Smooth muscle cell (in vitro differentiated cells): ENCODE results near the gene GPR143. TPM values are rescaled to one million over a fixed set of nuclear protein-coding genes. Genes with fewer than 3 reads are reported as not detected.
"Not testable (repeated sequence)": the region's sequence is repeated elsewhere in the genome, so short reads cannot be mapped to it uniquely, and the experiment has no call there.

ENCODE experiments used
- DNase-seq: peaks from one replicate; lab custom pipeline; 2025; ENCODE audit not compliant: unreplicated experiment; lab: John Stamatoyannopoulos, UW
- H2AFZ ChIP-seq: fragments of 200-600 bp; sonication (generic); 2 replicates; pipeline ENCODE4 v1.6.0; 2016; ENCODE audit warnings: antibody characterized with exemption, low read depth, mild to moderate bottlenecking
- H3F3A ChIP-seq: fragments of 200-600 bp; sonication (generic); 2 replicates; pipeline ENCODE4 v1.6.0; 2017; ENCODE audit warnings: antibody characterized with exemption, low read depth
- H3K27ac ChIP-seq: fragments of 200-600 bp; sonication (generic); 2 replicates; pipeline ENCODE4 v1.5.1; 2016; ENCODE audit warnings: low read depth, mild to moderate bottlenecking
- H3K27me3 ChIP-seq: fragments of 200-600 bp; sonication (generic); 2 replicates; pipeline ENCODE4 v1.6.1; 2016; ENCODE audit warnings: low read depth, mild to moderate bottlenecking
- H3K36me3 ChIP-seq: fragments of 200-600 bp; sonication (generic); 2 replicates; pipeline ENCODE4 v1.5.1; 2016; ENCODE audit warnings: low read depth
- H3K4me1 ChIP-seq: fragments of 200-600 bp; sonication (generic); 2 replicates; pipeline ENCODE4 v1.5.1; 2016; ENCODE audit warnings: low read depth
- H3K4me2 ChIP-seq: fragments of 200-600 bp; sonication (generic); 2 replicates; pipeline ENCODE4 v1.6.0; 2016; ENCODE audit warnings: mild to moderate bottlenecking
- H3K4me3 ChIP-seq: fragments of 200-600 bp; sonication (generic); 2 replicates; pipeline ENCODE4 v1.5.1; 2016; ENCODE audit warnings: mild to moderate bottlenecking
- H3K79me2 ChIP-seq: fragments of 200-600 bp; sonication (generic); 2 replicates; pipeline ENCODE4 v1.6.0; 2016; ENCODE audit warnings: low read depth, mild to moderate bottlenecking
- H3K9ac ChIP-seq: fragments of 200-600 bp; sonication (generic); 2 replicates; pipeline ENCODE4 v1.6.0; 2016; ENCODE audit warnings: low read depth
- H3K9me3 ChIP-seq: fragments of 200-600 bp; sonication (generic); replicated peaks from 2 replicates; pipeline ENCODE4 v1.5.1; 2016; ENCODE audit warnings: low read depth
- H4K20me1 ChIP-seq: fragments of 200-600 bp; sonication (generic); 2 replicates; pipeline ENCODE4 v1.6.0; 2016; ENCODE audit warnings: low read depth
- WGBS: methylation state at CpG from one replicate; pipeline ENCODE4 v1.1.7; 2016; ENCODE audit warnings: low lambda C conversion rate; 5-methylcytosine and 5-hydroxymethylcytosine counted together
- polyA plus RNA-seq: library from polyadenylated mRNA; unstranded; fragments of >200 nt; fragmentation: Nextera tagmentation; extraction: Ambion mirVana; gene quantifications from 2 replicates; pipeline ENCODE4 v1.2.1, GENCODE V29; 2016
- total RNA-seq: library from RNA; depleted of rRNA; stranded (reverse); fragments of >200 nt; gene quantifications from 2 replicates; pipeline ENCODE4 v1.2.3, GENCODE V29; 2014
- TF ChIP-seq, protein P1 (sequence below): fragments of 200-600 bp; sonication (generic); IDR thresholded peaks from 2 replicates; pipeline ENCODE4 v1.5.1; 2017; ENCODE audit warnings: borderline replicate concordance, mild to moderate bottlenecking, antibody characterized with exemption; ENCODE audit not compliant: insufficient read depth, poor library complexity, severe bottlenecking

Gene GPR143
- total and polyA plus RNA-seq, 2 experiments from 2014 or later = 0.72 to 1.4 TPM

DNA sequence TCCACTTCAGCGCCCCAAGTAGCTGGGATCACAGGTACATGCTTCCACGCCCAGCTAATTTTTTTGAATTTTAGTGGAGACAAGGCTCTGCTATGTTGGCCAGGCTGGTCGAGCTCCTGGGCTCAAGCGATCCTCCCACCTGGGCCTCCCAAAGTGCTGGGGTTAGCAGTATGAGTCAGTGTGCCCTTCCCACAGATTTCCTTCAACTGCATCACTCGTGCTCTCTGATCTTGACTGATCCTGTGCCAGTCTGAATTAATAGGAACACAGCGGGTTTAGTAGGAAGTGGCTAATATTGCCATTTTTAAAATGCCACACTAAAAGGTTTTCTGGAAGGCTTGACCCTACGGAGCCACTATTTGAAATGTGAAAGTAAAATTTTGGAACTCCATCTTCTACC lies 16.3 kb upstream of the GPR143 start:
- Histone ChIP-seq H3K36me3 (no peaks in the 10 kb centered on the region), H3K27me3 (no peaks in the 10 kb centered on the region), H3K79me2 (no peaks in the 10 kb centered on the region), H3K9me3 (no peaks in the 10 kb centered on the region), H3K4me3 (no peak overlapping the region), H3K4me2 (no peak overlapping the region), H3K4me1 (no peaks in the 10 kb centered on the region), H3F3A (no peaks in the 10 kb centered on the region), H4K20me1 (no peaks in the 10 kb centered on the region), H3K9ac (no peak overlapping the region), H3K27ac (no peak overlapping the region), H2AFZ (no peak overlapping the region)
- WGBS = 70% methylated on average over 7 of the region's 7 CpGs
- DNase-seq = no peak
- TF ChIP-seq, protein P1, sequence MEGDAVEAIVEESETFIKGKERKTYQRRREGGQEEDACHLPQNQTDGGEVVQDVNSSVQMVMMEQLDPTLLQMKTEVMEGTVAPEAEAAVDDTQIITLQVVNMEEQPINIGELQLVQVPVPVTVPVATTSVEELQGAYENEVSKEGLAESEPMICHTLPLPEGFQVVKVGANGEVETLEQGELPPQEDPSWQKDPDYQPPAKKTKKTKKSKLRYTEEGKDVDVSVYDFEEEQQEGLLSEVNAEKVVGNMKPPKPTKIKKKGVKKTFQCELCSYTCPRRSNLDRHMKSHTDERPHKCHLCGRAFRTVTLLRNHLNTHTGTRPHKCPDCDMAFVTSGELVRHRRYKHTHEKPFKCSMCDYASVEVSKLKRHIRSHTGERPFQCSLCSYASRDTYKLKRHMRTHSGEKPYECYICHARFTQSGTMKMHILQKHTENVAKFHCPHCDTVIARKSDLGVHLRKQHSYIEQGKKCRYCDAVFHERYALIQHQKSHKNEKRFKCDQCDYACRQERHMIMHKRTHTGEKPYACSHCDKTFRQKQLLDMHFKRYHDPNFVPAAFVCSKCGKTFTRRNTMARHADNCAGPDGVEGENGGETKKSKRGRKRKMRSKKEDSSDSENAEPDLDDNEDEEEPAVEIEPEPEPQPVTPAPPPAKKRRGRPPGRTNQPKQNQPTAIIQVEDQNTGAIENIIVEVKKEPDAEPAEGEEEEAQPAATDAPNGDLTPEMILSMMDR = no peak

GRCh38 chrX:9775930-9776329 lies 10.3 kb upstream of the GPR143 start:
- H3F3A ChIP-seq = no peaks in the 10 kb centered on the region

DNA sequence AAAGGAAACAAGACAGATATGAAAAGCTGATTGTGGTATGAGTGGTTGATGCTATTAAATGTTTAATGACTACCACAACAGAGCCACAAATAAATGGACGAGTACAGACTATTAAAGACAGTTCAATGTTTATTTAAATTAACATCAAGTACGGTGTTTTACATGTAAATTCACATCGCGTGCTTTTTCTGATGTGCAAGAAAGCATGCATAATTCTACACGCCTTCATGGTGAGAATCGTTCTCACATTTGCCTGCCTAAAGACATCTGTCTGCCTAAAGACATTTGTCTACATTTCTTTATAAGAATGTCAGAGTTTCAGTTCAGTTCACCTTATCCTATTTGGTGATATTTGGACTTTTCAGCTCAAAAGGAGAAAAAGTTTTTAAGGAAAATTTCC lies 7.3 kb upstream of the GPR143 start:
- WGBS = 84% methylated on average over 6 of the region's 6 CpGs
- no peaks in the 10 kb centered on the region for H3K9me3 ChIP-seq
- no peaks in the 10 kb centered on the region for H3K79me2 ChIP-seq
- no peaks in the 10 kb centered on the region for H3K36me3 ChIP-seq
- H4K20me1 ChIP-seq = no peaks in the 10 kb centered on the region
- no peak overlapping the region for H3K4me3 ChIP-seq
- DNase-seq = no peak
- TF ChIP-seq, protein P1 = no peak
- no peak overlapping the region for H3K27ac ChIP-seq
- H3K9ac ChIP-seq = no peak overlapping the region
- no peaks in the 10 kb centered on the region for H3F3A ChIP-seq
- H3K4me1 ChIP-seq = no peaks in the 10 kb centered on the region
- H3K27me3 ChIP-seq = no peaks in the 10 kb centered on the region
- no peak overlapping the region for H2AFZ ChIP-seq
- H3K4me2 ChIP-seq = no peak overlapping the region

More at GRCh38 chrX:9775930-9776329, 10.3 kb upstream of the GPR143 start:
- Histone ChIP-seq H3K4me2 (no peak overlapping the region), H3K4me1 (no peaks in the 10 kb centered on the region), H4K20me1 (no peaks in the 10 kb centered on the region), H2AFZ (no peak overlapping the region), H3K36me3 (no peaks in the 10 kb centered on the region), H3K9ac (no peak overlapping the region), H3K9me3 (no peaks in the 10 kb centered on the region), H3K27ac (no peak overlapping the region), H3K4me3 (no peak overlapping the region), H3K79me2 (no peaks in the 10 kb centered on the region), H3K27me3 (no peaks in the 10 kb centered on the region)
- TF ChIP-seq, protein P1 = no peak
- WGBS = 87% methylated on average over 8 of the region's 8 CpGs
- DNase-seq = no peak

GRCh38 chrX:9770319-9770718 lies 4.7 kb upstream of the GPR143 start:
- no peaks in the 10 kb centered on the region for H3K27me3 ChIP-seq
- TF ChIP-seq, protein P1 = no peak
- no peak overlapping the region for H3K27ac ChIP-seq
- no peaks in the 10 kb centered on the region for H4K20me1 ChIP-seq
- WGBS = 19% methylated on average over 1 of the region's 1 CpG
- H3K79me2 ChIP-seq = no peaks in the 10 kb centered on the region
- H3K36me3 ChIP-seq = no peaks in the 10 kb centered on the region
- H2AFZ ChIP-seq = no peak overlapping the region
- no peak for DNase-seq
- H3K4me1 ChIP-seq = no peaks in the 10 kb centered on the region
- H3K9ac ChIP-seq = no peak overlapping the region
- no peak overlapping the region for H3K4me2 ChIP-seq
- H3K9me3 ChIP-seq = no peaks in the 10 kb centered on the region
- no peak overlapping the region for H3K4me3 ChIP-seq
- no peaks in the 10 kb centered on the region for H3F3A ChIP-seq

DNA sequence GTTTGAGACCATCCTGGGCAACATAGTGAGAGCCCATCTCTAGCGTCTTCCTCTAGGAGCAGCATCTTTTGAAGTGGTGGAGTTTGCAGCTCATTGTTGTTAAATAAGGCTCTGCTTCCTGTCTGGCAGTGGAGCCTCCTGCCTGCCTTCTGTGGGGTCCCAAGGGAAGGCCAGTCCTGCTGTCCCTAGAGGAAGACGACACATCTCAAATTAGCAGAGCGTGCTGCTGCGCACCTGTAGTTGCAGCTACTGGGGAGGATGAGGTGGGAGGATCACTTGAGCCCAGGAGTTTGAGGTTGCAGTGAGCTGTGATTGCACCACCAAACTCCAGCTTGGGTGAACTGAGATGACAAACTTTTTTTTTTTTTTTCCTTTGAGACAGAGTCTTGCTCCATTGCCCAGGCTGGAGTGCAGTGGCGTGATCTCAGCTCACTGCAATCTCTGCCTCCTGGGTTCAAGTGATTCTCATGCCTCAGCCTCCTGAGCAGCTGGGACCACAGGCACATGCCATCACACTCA lies 2.7 kb upstream of the GPR143 start:
- not testable (repeated sequence) for H2AFZ ChIP-seq, H3F3A ChIP-seq, H3K27ac ChIP-seq, H3K27me3 ChIP-seq, H3K9me3 ChIP-seq, H3K4me3 ChIP-seq, H3K4me1 ChIP-seq, H3K79me2 ChIP-seq, DNase-seq, H3K4me2 ChIP-seq, H3K9ac ChIP-seq, H4K20me1 ChIP-seq, H3K36me3 ChIP-seq
- 87% methylated on average over 5 of the region's 5 CpGs for WGBS
